ENCODE data around the gene TTC39C. TPM values are rescaled to one million over a fixed set of nuclear protein-coding genes. Genes with fewer than 3 reads are reported as not detected.

The TTC39C gene
- total and polyA plus RNA-seq, 2 of the 8 experiments (the other 6 are each of a cell fraction or from before 2014, with no cell fraction given) = 8.1 to 79.1 TPM

- Histone ChIP-seq H2BK120ac (replicated peaks; ENCODE audit: low read depth, low read length) (no peak overlapping the region), H3K9ac (replicated peaks in 1 of 4; ENCODE audit: extremely low read depth in 1 of 4, low read depth in 3 of 4, low read length in 3 of 4) (no peak overlapping the region), H2AFZ (ENCODE audit: low read length) (no peak overlapping the region), H3K36me3 (ENCODE audit: control insufficient read depth in 2 of 4, insufficient read depth in 4 of 4, low read length in 3 of 4) (no peaks in the 10 kb centered on the region), H3K4me1 (replicated peaks in 1 of 4; ENCODE audit: control insufficient read depth in 3 of 4, insufficient read depth in 4 of 4, low read length in 3 of 4) (peaks cover 0 to 4% (median 2%) of the 10 kb centered on the region in 4 experiments; a peak in 4 of 7 replicates), H3K4ac (replicated peaks; ENCODE audit: insufficient read length, low read depth, low read length) (no peak overlapping the region), H3K79me1 (ENCODE audit: low read depth, low read length) (peaks cover 7% of the 10 kb centered on the region; the same call in 1 of the 2 replicates), H2BK15ac (ENCODE audit: low read length) (no peak overlapping the region), H3K79me2 (ENCODE audit: control insufficient read depth in 1 of 2, insufficient read depth in 2 of 2, low read length in 2 of 2) (peaks cover 0 to 57% of the 10 kb centered on the region in 2 experiments; a peak in 2 of 4 replicates), H2BK5ac (ENCODE audit: low read depth, low read length) (no peak overlapping the region), H3K23me2 (ENCODE audit: low read depth, low read length) (no peaks in the 10 kb centered on the region), H3K56ac (replicated peaks; ENCODE audit: insufficient read length, low read depth, low read length) (no peak overlapping the region), H3K27ac (ENCODE audit: low read depth, low read length) (no peak overlapping the region), H3K18ac (ENCODE audit: extremely low read depth, low read length) (no peak overlapping the region), H3K4me3 (ENCODE audit: extremely low read depth in 1 of 4, insufficient read depth in 2 of 4, low read depth in 3 of 4, low read length in 4 of 4) (no peak overlapping the region), H4K8ac (ENCODE audit: extremely low read depth, insufficient read depth, low read length) (no peak overlapping the region), H4K91ac (replicated peaks; ENCODE audit: insufficient read length, low read length) (no peak overlapping the region), H3K9me3 (ENCODE audit: insufficient read depth in 2 of 2, low read depth in 1 of 2, low read length in 1 of 2) (no peaks in the 10 kb centered on the region), H3K23ac (ENCODE audit: insufficient read length) (no peak overlapping the region), H2AK5ac (ENCODE audit: low read depth, low read length) (no peak overlapping the region), H3K27me3 (replicated peaks in 1 of 4; ENCODE audit: control insufficient read depth in 3 of 4, extremely low read depth in 1 of 4, insufficient read depth in 3 of 4, low read length in 3 of 4) (no peaks in the 10 kb centered on the region), H3K14ac (ENCODE audit: insufficient read length) (no peak overlapping the region), H4K5ac (ENCODE audit: insufficient read length, low read depth, low read length) (no peak overlapping the region), H3K4me2 (ENCODE audit: insufficient read depth in 1 of 2, low read depth in 2 of 2, low read length in 2 of 2) (no peak overlapping the region), H2BK20ac (ENCODE audit: low read length) (no peak overlapping the region), H2BK12ac (ENCODE audit: low read depth, low read length) (no peak overlapping the region), H4K20me1 (replicated peaks in 1 of 2; ENCODE audit: control insufficient read depth in 1 of 2, insufficient read depth in 2 of 2, low read length in 2 of 2) (peaks cover 2 to 4% of the 10 kb centered on the region in 2 experiments)
- CTCF ChIA-PET (ENCODE audit: partially characterized antibody) = no interaction called here
- FAIRE-seq = no peak
- WGBS, 2 experiments (ENCODE audit: extremely low coverage in 1 of 2, insufficient coverage in 1 of 2, insufficient read length in 1 of 2, insufficient replicate concordance in 2 of 2, low coverage in 1 of 2, low lambda C conversion rate in 2 of 2, missing lambda C conversion rate in 1 of 2) = 63% methylated on average over 2 of the region's 2 CpGs; no CpG with 5 or more reads in 1 of the 2 experiments
- TF ChIP-seq CTBP2 (IDR thresholded peaks at IDR 0.05; ENCODE audit: borderline replicate concordance, insufficient read depth, insufficient read length, low read length) (no peak), SP4 (IDR thresholded peaks at IDR 0.05; ENCODE audit: low read length) (no peak), TEAD4 (IDR thresholded peaks at IDR 0.05; ENCODE audit: low read depth, low read length) (no peak), SIX5 (IDR thresholded peaks at IDR 0.05; ENCODE audit: low read depth, low read length) (no peak), SP1 (IDR thresholded peaks at IDR 0.05; ENCODE audit: low read depth, low read length) (no peak), YY1 (IDR thresholded peaks at IDR 0.05; ENCODE audit: low read depth, low read length) (no peak), KDM1A (IDR thresholded peaks at IDR 0.05; ENCODE audit: borderline replicate concordance, low read length) (no peak), POLR2A (IDR thresholded peaks at IDR 0.05; ENCODE audit: control extremely low read depth in 1 of 2, low read depth in 2 of 2, low read length in 2 of 2) (no peak), BACH1 (IDR thresholded peaks at IDR 0.05; ENCODE audit: low read length) (no peak), BCL11A (IDR thresholded peaks at IDR 0.05; ENCODE audit: low read depth in 2 of 2, low read length in 2 of 2) (no peak), FOSL1 (IDR thresholded peaks at IDR 0.05; ENCODE audit: insufficient read depth, low read depth, low read length) (no peak), EP300 (IDR thresholded peaks at IDR 0.05; ENCODE audit: borderline replicate concordance in 1 of 2, low read depth in 2 of 2, low read length in 2 of 2) (no peak)
- POLR2A ChIA-PET (ENCODE audit: partially characterized antibody) = interaction anchor here (0.7 kb wide), 1 partner anchor 13 kb away, joined by 3 read pairs; no protein-coding TSS in a partner anchor
- no peak for DNase-seq (ENCODE audit: low read depth in 1 of 2, low spot score in 2 of 2)
Measured at GRCh38 chr18:24055878-24056277, 41.3 kb downstream of the TTC39C start.

All from H1 (cell line).